T-helper 2 cell treated with Interferon-gamma antibody and Interleukin-4, amounts not matched to agents 5 μg/mL and 100 μg/mL, for 36 hours (primary cell): ENCODE results near the gene SNX30.

Source experiments
- DNase-seq: peaks from one replicate; pipeline ENCODE4 v3.0.0; 2021; ENCODE audit warnings: low spot score
- H3K27ac Mint-ChIP-seq: one replicate; pipeline ENCODE4 v1.8.0; 2021; ENCODE audit warnings: mild to moderate bottlenecking, mixed read lengths
- H3K27me3 Mint-ChIP-seq: one replicate; pipeline ENCODE4 v1.8.0; 2021; ENCODE audit warnings: low read depth, mixed read lengths
- H3K36me3 Mint-ChIP-seq: one replicate; pipeline ENCODE4 v1.8.0; 2021; ENCODE audit warnings: low read depth, mixed read lengths
- H3K4me1 Mint-ChIP-seq: one replicate; pipeline ENCODE4 v1.8.0; 2021; ENCODE audit warnings: low read depth, mixed read lengths
- H3K4me3 Mint-ChIP-seq: one replicate; pipeline ENCODE4 v1.8.0; 2022; ENCODE audit warnings: mild to moderate bottlenecking, moderate library complexity, mixed read lengths
- H3K9me3 Mint-ChIP-seq: one replicate; pipeline ENCODE4 v1.8.0; 2021; ENCODE audit warnings: mixed read lengths

The SNX30 gene

GRCh38 chr9:112731971-112732370 is 18.6 kb upstream of the SNX30 start:
- DNase-seq = no peak
- Mint-ChIP-seq H3K27me3 (peaks cover 3% of the 10 kb centered on the region), H3K4me3 (no peak overlapping the region), H3K9me3 (no peaks in the 10 kb centered on the region), H3K4me1 (peaks cover 5% of the 10 kb centered on the region), H3K27ac (no peak overlapping the region), H3K36me3 (no peaks in the 10 kb centered on the region)

- H3K27ac Mint-ChIP-seq = no peak overlapping the region
- peaks cover 5% of the 10 kb centered on the region for H3K4me1 Mint-ChIP-seq
- H3K9me3 Mint-ChIP-seq = no peaks in the 10 kb centered on the region
- no peak overlapping the region for H3K4me3 Mint-ChIP-seq
- peaks cover 4% of the 10 kb centered on the region for H3K27me3 Mint-ChIP-seq
- H3K36me3 Mint-ChIP-seq = no peaks in the 10 kb centered on the region
- DNase-seq = no peak
Observed at GRCh38 chr9:112734892-112735291, 15.7 kb upstream of the SNX30 start.

- no peak overlapping the region for H3K27ac Mint-ChIP-seq
- no peaks in the 10 kb centered on the region for H3K36me3 Mint-ChIP-seq
- peaks cover 8% of the 10 kb centered on the region for H3K4me1 Mint-ChIP-seq
- H3K27me3 Mint-ChIP-seq = no peaks in the 10 kb centered on the region
- H3K4me3 Mint-ChIP-seq = no peak overlapping the region
- no peaks in the 10 kb centered on the region for H3K9me3 Mint-ChIP-seq
- no peak for DNase-seq
Observed at GRCh38 chr9:112743216-112743836, 7.2 kb upstream of the SNX30 start.

- DNase-seq = no peak
- Mint-ChIP-seq H3K9me3 (no peaks in the 10 kb centered on the region), H3K27ac (no peak overlapping the region), H3K27me3 (no peaks in the 10 kb centered on the region), H3K4me1 (peaks cover 11% of the 10 kb centered on the region), H3K4me3 (no peak overlapping the region), H3K36me3 (no peaks in the 10 kb centered on the region)
Observed at GRCh38 chr9:112744177-112744576, 6.4 kb upstream of the SNX30 start.

GRCh38 chr9:112747094-112747493 is 3.5 kb upstream of the SNX30 start:
- H3K36me3 Mint-ChIP-seq = peaks cover 2% of the 10 kb centered on the region
- no peak overlapping the region for H3K4me3 Mint-ChIP-seq
- no peak for DNase-seq

GRCh38 chr9:112750764-112751055 is 150 bp downstream of the SNX30 start:
- Mint-ChIP-seq H3K4me1 (peaks cover 50% of the 10 kb centered on the region), H3K27me3 (no peaks in the 10 kb centered on the region), H3K9me3 (no peaks in the 10 kb centered on the region), H3K4me3 (no peak overlapping the region), H3K36me3 (peaks cover 3% of the 10 kb centered on the region), H3K27ac (no peak overlapping the region)
- no peak for DNase-seq

More at GRCh38 chr9:112747094-112747493, 3.5 kb upstream of the SNX30 start:
- peaks cover 23% of the 10 kb centered on the region for H3K4me1 Mint-ChIP-seq
- no peaks in the 10 kb centered on the region for H3K9me3 Mint-ChIP-seq
- no peaks in the 10 kb centered on the region for H3K27me3 Mint-ChIP-seq
- no peak overlapping the region for H3K27ac Mint-ChIP-seq

- Mint-ChIP-seq H3K36me3 (peaks cover 3% of the 10 kb centered on the region), H3K9me3 (no peaks in the 10 kb centered on the region), H3K27me3 (no peaks in the 10 kb centered on the region), H3K4me1 (peaks cover 51% of the 10 kb centered on the region), H3K4me3 (peak overlapping the region; percentile 83), H3K27ac (peak overlapping the region; percentile 66)
- peak; percentile 46 for DNase-seq
Observed at GRCh38 chr9:112751056-112751795, 666 bp downstream of the SNX30 start.

- Mint-ChIP-seq H3K4me1 (peaks cover 51% of the 10 kb centered on the region), H3K27me3 (no peaks in the 10 kb centered on the region), H3K27ac (no peak overlapping the region), H3K4me3 (peak overlapping the region; percentile 83), H3K36me3 (peaks cover 3% of the 10 kb centered on the region), H3K9me3 (no peaks in the 10 kb centered on the region)
- DNase-seq = no peak
Observed at GRCh38 chr9:112752334-112753125, 2.0 kb downstream of the SNX30 start.

GRCh38 chr9:112753725-112754124 is 3.2 kb downstream of the SNX30 start:
- Mint-ChIP-seq H3K9me3 (no peaks in the 10 kb centered on the region), H3K27ac (no peak overlapping the region), H3K4me3 (peak overlapping the region; percentile 16), H3K4me1 (peaks cover 47% of the 10 kb centered on the region), H3K36me3 (peaks cover 3% of the 10 kb centered on the region), H3K27me3 (no peaks in the 10 kb centered on the region)
- DNase-seq = peak; percentile 37

- peaks cover 44% of the 10 kb centered on the region for H3K4me1 Mint-ChIP-seq
- H3K9me3 Mint-ChIP-seq = no peaks in the 10 kb centered on the region
- H3K27ac Mint-ChIP-seq = peak overlapping the region; percentile 29
- peaks cover 6% of the 10 kb centered on the region for H3K36me3 Mint-ChIP-seq
- H3K27me3 Mint-ChIP-seq = no peaks in the 10 kb centered on the region
- peak overlapping the region; percentile 42 for H3K4me3 Mint-ChIP-seq
- DNase-seq = peak; percentile 60
Observed at GRCh38 chr9:112754578-112754977, 4.0 kb downstream of the SNX30 start.

- H3K4me3 Mint-ChIP-seq = peak overlapping the region; percentile 42
- no peak for DNase-seq
- H3K36me3 Mint-ChIP-seq = peaks cover 6% of the 10 kb centered on the region
- H3K27me3 Mint-ChIP-seq = no peaks in the 10 kb centered on the region
- H3K9me3 Mint-ChIP-seq = no peaks in the 10 kb centered on the region
- H3K27ac Mint-ChIP-seq = peak overlapping the region; percentile 29
- peaks cover 41% of the 10 kb centered on the region for H3K4me1 Mint-ChIP-seq
Observed at GRCh38 chr9:112755016-112755427, 4.5 kb downstream of the SNX30 start.

- Mint-ChIP-seq H3K4me1 (peaks cover 37% of the 10 kb centered on the region), H3K27ac (no peak overlapping the region), H3K4me3 (no peak overlapping the region), H3K27me3 (peaks cover under 1% of the 10 kb centered on the region), H3K36me3 (peaks cover 6% of the 10 kb centered on the region), H3K9me3 (no peaks in the 10 kb centered on the region)
- DNase-seq = no peak
Observed at GRCh38 chr9:112755675-112756074, 5.1 kb downstream of the SNX30 start.

- peaks cover 3% of the 10 kb centered on the region for H3K27me3 Mint-ChIP-seq
- peaks cover 3% of the 10 kb centered on the region for H3K36me3 Mint-ChIP-seq
- H3K4me1 Mint-ChIP-seq = peaks cover 33% of the 10 kb centered on the region
- no peaks in the 10 kb centered on the region for H3K9me3 Mint-ChIP-seq
- no peak for DNase-seq
- no peak overlapping the region for H3K4me3 Mint-ChIP-seq
- H3K27ac Mint-ChIP-seq = no peak overlapping the region
Observed at GRCh38 chr9:112757282-112757883, 6.8 kb downstream of the SNX30 start.

GRCh38 chr9:112757940-112758339 is 7.4 kb downstream of the SNX30 start:
- H3K27me3 Mint-ChIP-seq = peaks cover 3% of the 10 kb centered on the region
- no peak for DNase-seq
- H3K36me3 Mint-ChIP-seq = peaks cover 3% of the 10 kb centered on the region
- H3K4me3 Mint-ChIP-seq = no peak overlapping the region
- no peak overlapping the region for H3K27ac Mint-ChIP-seq
- peaks cover 29% of the 10 kb centered on the region for H3K4me1 Mint-ChIP-seq
- H3K9me3 Mint-ChIP-seq = no peaks in the 10 kb centered on the region
